GM20431 (cell line): ENCODE measurements around the gene SCN2A.

Source experiments
- in situ Hi-C: fragments of 300-500 bp; cut with MseI, MboI; formaldehyde crosslinking; loops from one replicate; pipeline ENCODE4 v1.15.0; 2020; ENCODE audit warnings: low sequenced_read_pairs; ENCODE audit not compliant: unreplicated experiment

SCN2A gene

DNA sequence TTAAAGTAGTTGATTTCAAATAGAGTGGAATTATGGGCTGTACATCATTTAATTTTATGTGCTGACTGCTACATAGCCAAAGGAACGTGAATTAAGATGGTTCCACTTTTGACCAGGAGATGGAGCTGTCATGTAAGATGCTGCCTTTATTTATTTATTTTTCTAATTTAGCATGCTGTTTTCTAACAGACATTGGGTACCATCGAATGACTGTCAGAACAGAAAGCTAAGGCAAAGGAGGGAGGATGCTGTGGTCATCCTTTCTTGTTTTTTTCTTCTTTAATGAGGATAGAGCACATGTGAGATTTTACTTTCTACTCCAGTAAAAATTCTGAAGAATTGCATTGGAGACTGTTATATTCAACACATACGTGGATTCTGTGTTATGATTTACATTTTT lies at the start of gene SCN2A:
Gene SCN2A, plus strand, starts transcription at position 185 of the 400 bp plus-strand sequence. CDS start 56,410 bp downstream, outside the sequence.
- in situ Hi-C loops = no loop called here

- in situ Hi-C loops = no loop called here
Observed at GRCh38 chr2:165191096-165191728, 48.0 kb upstream of the SCN2A start.

DNA sequence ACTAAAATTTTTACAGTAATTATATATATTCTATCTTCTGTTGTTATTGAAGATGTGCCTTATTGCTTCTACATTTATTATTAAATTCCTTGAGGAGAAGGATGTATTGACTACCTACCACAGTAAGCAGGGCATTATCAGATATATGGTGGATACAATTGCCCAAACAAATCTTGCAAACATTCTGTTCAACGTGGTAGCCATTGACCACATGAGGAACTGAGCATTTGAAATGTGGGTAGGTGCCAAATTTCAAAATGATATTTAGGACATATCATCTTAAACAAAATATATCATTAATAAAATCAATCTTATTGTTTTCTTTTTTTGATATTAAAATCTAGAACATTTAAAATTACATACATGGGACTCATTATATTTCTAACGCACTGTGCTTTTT lies 46.5 kb upstream of the SCN2A start:
- in situ Hi-C loops = no loop called here

DNA sequence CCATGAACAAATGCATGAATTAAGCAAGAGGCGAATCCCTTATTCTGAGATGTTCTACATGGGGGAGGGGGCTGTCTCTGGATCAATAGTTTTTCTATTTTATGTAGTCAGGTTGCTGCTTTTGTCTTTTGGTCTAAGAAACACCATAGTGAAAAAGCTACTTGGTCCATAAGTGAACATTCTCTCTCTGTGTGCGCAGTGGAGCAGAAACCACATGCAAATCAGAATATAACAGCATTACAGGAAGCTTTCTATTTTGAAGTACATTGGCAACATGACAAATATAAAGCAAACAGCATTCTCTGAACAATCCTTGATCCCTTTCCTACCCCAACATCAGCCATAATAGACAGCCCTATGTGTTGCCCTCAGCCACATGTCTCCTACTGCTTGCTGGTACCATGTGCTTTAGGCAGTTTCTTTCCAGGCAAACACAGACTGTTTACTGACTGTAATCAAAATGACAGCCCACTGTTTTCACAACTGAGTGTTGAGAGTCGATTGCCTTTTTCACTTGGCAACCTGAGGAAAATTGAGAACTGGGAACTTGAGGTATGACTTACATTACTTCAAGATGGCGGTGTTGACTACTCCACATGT lies 45.9 kb upstream of the SCN2A start:
- in situ Hi-C loops = no loop called here

DNA sequence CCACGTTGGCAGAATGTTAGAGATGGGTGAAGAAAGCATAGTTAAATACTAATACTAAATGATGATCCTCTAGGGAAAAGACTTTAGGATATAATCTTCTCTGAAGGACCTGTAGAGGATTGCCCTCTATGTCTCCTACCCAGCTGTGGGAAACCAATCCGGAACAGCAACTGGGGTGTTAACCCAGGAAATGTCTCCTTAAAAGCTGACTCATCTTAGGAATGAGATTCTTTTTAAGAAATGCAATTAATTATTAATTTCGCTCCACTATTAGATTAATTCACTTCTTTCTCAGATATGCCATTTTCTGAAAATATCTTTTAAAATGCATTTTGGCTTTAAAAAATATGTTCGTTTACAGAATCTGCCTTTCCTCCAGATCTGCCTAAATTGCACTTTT lies 42.8 kb upstream of the SCN2A start:
- in situ Hi-C loops = no loop called here

GRCh38 chr2:165197346-165197745 lies 41.9 kb upstream of the SCN2A start:
- in situ Hi-C loops = no loop called here

DNA sequence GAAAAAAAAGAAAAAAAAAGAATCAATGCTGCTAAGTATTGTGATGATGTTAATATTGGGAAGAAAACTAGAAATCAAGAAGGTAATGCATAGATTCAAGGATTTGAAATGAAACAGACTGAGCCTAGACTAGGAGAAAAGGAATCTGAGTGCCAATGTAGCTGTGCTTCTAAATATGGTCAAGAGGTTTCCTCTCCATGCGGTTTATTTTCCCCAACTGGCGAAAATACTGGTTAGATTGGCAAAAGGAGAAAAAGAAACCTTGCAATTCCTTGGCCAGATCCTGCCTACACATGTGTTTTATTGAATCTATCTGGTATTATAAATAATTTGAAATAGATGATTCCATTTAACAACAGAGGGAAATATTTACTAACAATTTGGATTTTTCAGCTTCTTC lies 41.0 kb upstream of the SCN2A start:
- in situ Hi-C loops = no loop called here

DNA sequence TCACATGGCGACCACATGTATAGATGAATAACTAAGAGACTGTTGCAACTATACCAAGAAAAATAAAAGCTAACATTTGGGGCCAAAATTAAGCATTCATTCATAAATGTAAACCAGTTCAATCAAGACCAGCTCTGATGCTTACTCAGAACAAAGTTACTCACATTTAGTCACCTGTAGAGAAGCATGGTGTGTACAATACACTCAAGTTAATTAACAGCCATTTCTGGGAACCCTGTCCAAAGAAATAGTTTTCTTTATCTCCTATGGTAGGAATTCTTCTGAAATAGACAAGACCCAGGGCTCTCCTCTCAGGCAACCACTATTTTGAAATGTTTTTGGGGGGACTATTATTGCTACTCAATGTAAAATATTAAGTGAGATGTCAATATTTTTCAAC lies 37.0 kb upstream of the SCN2A start:
- in situ Hi-C loops = loop anchor here (10.0 kb wide), 1 partner anchor 187 kb away; no protein-coding TSS in a partner anchor

- in situ Hi-C loops = loop anchor here (10.0 kb wide), 1 partner anchor 189 kb away; no protein-coding TSS in a partner anchor
Observed at GRCh38 chr2:165203689-165204559, 35.3 kb upstream of the SCN2A start, which contains the start of gene SCN3A. Gene SCN3A (minus strand): TSS chr2:165204050. CDS start chr2:165176394, 27,656 bp downstream.

DNA sequence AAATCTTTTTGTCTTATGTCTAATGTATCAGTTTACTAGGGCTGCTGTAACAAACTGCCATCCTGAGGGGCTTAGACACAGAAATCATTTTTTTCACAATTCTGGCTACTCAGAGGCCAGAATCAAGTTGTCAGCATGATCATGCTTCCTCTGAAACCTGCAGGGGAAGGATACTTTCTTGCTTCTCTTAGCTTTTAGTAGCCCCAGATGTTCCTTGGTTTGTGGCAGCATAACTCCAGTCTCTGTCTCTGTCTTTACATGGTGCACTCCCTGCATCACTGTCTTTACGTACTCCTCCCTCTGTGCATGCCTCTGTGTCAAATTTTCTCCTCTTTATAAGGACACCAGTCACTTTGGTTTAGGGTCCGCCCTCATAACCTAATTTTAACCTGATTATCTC lies 33.3 kb upstream of the SCN2A start:
- in situ Hi-C loops = loop anchor here (10.0 kb wide), 1 partner anchor 191 kb away; no protein-coding TSS in a partner anchor

DNA sequence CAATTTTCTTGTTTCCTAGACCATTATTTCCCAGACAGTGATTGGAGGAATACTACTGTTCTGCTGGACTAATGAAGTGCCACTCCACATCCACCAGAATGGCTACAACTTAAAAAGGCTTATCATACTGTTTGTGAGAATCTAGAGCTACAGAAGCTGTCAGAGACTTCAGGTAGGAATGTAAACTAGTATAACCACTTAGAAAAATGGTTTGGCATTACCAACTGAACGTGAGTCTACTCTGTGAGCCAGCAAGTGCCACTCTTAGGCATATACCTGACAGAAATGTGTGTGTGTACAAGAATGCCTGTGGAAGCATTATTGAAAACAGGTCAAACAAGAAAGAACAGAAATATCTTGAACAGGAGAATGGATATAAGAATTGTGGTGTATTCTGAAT lies 31.1 kb upstream of the SCN2A start:
- in situ Hi-C loops = loop anchor here (10.0 kb wide), 1 partner anchor 193 kb away; no protein-coding TSS in a partner anchor

DNA sequence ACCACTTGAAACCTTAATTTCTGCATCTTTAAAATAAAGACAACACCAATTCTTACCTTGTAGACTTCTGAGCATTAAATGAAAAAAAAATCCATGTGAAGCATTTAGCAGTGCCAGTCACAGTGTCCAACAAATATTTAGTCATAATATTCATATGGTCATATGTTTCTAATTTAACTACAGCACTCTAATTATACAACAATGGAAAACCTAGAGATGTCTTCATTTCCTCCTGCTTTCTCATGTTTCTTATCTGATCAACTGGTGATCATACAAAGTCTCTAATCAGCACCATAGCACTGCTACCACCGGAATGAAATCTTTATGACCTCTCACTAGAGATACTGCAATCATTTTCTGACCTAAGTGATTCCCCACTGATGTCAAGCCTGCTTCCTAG lies 25.1 kb upstream of the SCN2A start:
- in situ Hi-C loops = no loop called here

DNA sequence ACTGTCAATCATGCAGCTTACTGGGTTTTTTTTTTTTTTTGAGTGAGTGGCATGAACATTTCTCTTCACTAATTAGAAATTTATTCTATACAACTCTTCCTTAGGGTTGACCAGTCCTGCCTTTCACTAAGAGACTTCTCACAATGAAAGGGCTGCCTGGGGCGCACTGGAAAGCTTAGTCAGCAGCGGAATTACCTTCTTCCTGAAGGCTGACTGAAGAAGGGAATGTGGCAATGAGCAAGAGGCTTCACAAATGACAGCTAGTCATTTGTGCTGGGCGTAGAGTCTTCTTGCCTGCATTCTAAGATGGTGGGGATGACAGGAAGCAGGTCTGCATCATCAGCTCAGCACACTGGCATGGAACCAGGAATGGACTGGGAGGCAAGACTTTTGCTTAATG lies 19.7 kb upstream of the SCN2A start:
- in situ Hi-C loops = no loop called here

GRCh38 chr2:165224941-165225340 lies 14.3 kb upstream of the SCN2A start:
- in situ Hi-C loops = no loop called here

DNA sequence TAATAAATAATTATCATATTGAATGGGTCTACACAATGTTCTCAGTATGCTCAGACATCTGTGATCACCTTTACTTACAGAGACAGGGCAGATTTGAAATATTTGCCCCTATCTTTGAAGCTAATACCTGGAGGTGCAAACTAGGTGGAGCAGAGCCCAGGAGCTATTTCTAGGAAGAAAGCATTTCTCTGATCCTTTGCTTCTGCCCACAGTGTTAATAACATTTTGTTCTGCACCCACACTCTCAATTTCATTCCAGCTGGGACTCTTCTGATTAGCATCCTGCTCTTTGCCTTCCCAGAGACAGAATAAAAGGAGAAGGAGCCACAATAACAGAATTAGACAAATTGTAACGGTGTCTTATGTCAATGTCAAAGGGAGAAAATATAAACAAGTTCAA lies 11.6 kb upstream of the SCN2A start:
- in situ Hi-C loops = no loop called here

DNA sequence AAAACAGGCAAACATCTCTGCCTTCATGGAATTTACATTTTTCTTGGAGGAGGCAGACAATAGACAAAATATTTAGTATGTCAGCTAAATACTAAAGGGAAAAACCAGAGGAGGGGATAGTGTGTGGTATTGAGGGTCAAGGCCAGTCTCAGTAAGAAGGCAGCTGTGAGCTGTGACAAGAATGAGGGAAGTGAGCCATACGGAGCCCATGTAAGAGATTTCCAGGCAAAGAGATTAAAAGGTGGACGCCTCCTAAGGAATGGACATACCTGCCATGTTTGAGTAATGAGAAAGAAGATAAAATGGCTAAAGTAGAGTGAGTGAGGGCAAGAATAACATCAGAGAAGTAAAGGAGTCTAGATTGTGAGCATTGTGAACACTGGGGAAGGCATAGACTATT lies 2.2 kb upstream of the SCN2A start:
- in situ Hi-C loops = no loop called here

GRCh38 chr2:165238295-165238694 lies 919 bp upstream of the SCN2A start:
- in situ Hi-C loops = no loop called here

DNA sequence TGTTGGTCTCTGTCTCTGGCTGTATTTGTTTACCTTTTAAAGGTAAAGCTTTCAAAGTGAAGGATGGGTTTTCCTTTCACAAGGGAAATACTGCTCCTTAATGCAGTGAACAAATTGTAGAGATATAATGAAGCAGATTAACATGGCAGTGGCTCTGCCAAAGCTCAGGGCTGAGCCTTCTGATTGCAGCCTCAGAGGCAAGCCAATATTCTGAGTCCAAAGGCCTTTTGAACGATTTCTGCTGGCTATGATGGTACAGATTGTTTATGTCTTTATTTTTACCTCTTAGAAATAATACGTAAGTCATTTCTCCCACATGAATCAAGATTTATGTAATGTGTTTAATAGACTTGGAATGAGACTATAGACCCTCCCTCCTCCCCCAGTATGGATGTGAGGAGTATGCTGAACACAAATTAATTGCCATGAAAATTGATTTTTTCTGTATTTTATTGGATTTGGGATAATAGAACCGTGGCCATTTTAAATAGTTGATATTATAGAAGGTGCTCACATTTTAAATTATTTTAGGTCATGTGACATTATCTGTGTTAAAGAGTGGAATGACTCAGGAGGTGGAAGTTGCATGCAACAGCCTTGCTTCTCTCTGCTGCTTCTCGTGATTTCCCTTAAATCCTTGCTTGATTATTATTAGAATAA lies 772 bp downstream of the SCN2A start:
- in situ Hi-C loops = no loop called here

DNA sequence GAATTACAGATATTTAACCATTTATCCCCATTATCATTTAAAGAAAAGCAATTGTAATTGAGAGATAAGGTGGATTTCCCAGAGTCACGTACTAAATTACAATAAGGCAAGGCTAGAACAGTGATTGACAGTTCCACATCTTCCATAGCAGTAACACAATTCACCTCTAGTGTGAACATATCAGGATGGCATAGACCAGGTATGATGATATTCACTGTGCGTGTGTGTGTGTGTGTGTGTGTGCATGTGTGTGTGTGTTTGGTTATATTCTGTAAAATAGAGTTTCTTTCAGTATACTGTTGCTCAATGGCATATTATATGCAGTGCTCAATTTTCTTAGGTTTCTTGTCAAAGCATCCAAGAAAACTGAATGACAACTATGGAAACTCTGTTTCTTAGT lies 1.7 kb downstream of the SCN2A start:
- in situ Hi-C loops = no loop called here

- in situ Hi-C loops = no loop called here
Observed at GRCh38 chr2:165245081-165245793, 6.0 kb downstream of the SCN2A start.
